H9 (cell line): ENCODE results near the gene BRCA1. TPM values are rescaled to one million over a fixed set of nuclear protein-coding genes. Genes with fewer than 3 reads are reported as not detected.

Experiments used
- DNase-seq: peaks from one replicate; pipeline ENCODE4 v3.0.0-alpha.2; 2017
- H2AFZ ChIP-seq: one replicate; pipeline ENCODE4 v1.6.1; 2013; ENCODE audit warnings: mild to moderate bottlenecking, low read length, control low read depth, moderate library complexity
- H2AK5ac ChIP-seq: 2 replicates; pipeline ENCODE4 v1.6.1; 2013; ENCODE audit warnings: low read length, control low read depth, mixed read lengths; ENCODE audit not compliant: insufficient read length
- H2BK120ac ChIP-seq: one replicate; pipeline ENCODE4 v1.6.1; 2013; ENCODE audit warnings: low read depth, mild to moderate bottlenecking, low read length, control low read depth, inconsistent platforms; ENCODE audit not compliant: poor library complexity, severe bottlenecking
- H2BK12ac ChIP-seq: 2 replicates; pipeline ENCODE4 v1.6.1; 2013; ENCODE audit warnings: low read length, control low read depth, mixed read lengths, low read depth; ENCODE audit not compliant: insufficient read length
- H2BK15ac ChIP-seq: 2 replicates; pipeline ENCODE4 v1.6.1; 2013; ENCODE audit warnings: low read depth, low read length, control low read depth
- H2BK20ac ChIP-seq: one replicate; pipeline ENCODE4 v1.6.1; 2013; ENCODE audit warnings: low read depth, mild to moderate bottlenecking, low read length, control low read depth, inconsistent platforms; ENCODE audit not compliant: poor library complexity, severe bottlenecking
- H2BK5ac ChIP-seq: 2 replicates; pipeline ENCODE4 v1.6.1; 2013; ENCODE audit warnings: low read length, control low read depth, mixed read lengths; ENCODE audit not compliant: insufficient read length
- H3K14ac ChIP-seq: 2 replicates; pipeline ENCODE4 v1.6.1; 2013; ENCODE audit warnings: low read length, control low read depth; ENCODE audit not compliant: insufficient read depth
- H3K18ac ChIP-seq: 2 replicates; pipeline ENCODE4 v1.6.1; 2013; ENCODE audit warnings: low read depth, mild to moderate bottlenecking, mixed read lengths, low read length, control low read depth; ENCODE audit not compliant: insufficient read length
- H3K23ac ChIP-seq: 2 replicates; pipeline ENCODE4 v1.6.1; 2013; ENCODE audit warnings: low read length, control low read depth, mixed read lengths, low read depth; ENCODE audit not compliant: insufficient read length
- H3K23me2 ChIP-seq: 2 replicates; pipeline ENCODE4 v1.6.1; 2013; ENCODE audit warnings: low read depth, mild to moderate bottlenecking, mixed read lengths, low read length, control low read depth; ENCODE audit not compliant: insufficient read length, poor library complexity, severe bottlenecking
- H3K27ac ChIP-seq: 2 replicates; pipeline ENCODE4 v1.5.1; 2013; ENCODE audit warnings: low read length, control low read depth, mixed read lengths, low read depth; ENCODE audit not compliant: insufficient read length
- H3K27me3 ChIP-seq: 2 replicates; pipeline ENCODE4 v1.6.1; 2013; ENCODE audit warnings: low read length, control low read depth, inconsistent platforms; ENCODE audit not compliant: insufficient read depth
- H3K4ac ChIP-seq: 2 replicates; pipeline ENCODE4 v1.6.1; 2013; ENCODE audit warnings: low read depth, mild to moderate bottlenecking, control low read depth, inconsistent platforms, low read length, moderate library complexity
- H3K4me1 ChIP-seq: 2 replicates; pipeline ENCODE4 v1.6.1; 2013; ENCODE audit warnings: low read length, control low read depth, inconsistent platforms; ENCODE audit not compliant: insufficient read depth
- H3K4me2 ChIP-seq: 2 replicates; pipeline ENCODE4 v1.6.1; 2013; ENCODE audit warnings: low read length, control low read depth, mixed read lengths; ENCODE audit not compliant: insufficient read length, insufficient read depth
- H3K56ac ChIP-seq: 2 replicates; pipeline ENCODE4 v1.6.1; 2013; ENCODE audit warnings: low read depth, mild to moderate bottlenecking, mixed read lengths, low read length, control low read depth; ENCODE audit not compliant: insufficient read length
- H3K79me1 ChIP-seq: 2 replicates; pipeline ENCODE4 v1.6.1; 2013; ENCODE audit warnings: low read depth, mild to moderate bottlenecking, moderate library complexity, low read length, control low read depth, inconsistent platforms; ENCODE audit not compliant: insufficient read depth, poor library complexity, severe bottlenecking
- H3K79me2 ChIP-seq: 2 replicates; pipeline ENCODE4 v1.6.1; 2013; ENCODE audit warnings: low read length, control low read depth, inconsistent platforms; ENCODE audit not compliant: insufficient read depth
- H3K9ac ChIP-seq: 2 replicates; pipeline ENCODE4 v1.6.1; 2013; ENCODE audit warnings: low read length, control low read depth, mixed read lengths; ENCODE audit not compliant: insufficient read length; ENCODE audit errors: extremely low read depth
- H3K9me3 ChIP-seq: one replicate; pipeline ENCODE4 v1.6.1; 2013; ENCODE audit warnings: low read depth, low read length, inconsistent platforms; ENCODE audit not compliant: control insufficient read depth
- H3T11ph ChIP-seq: one replicate; pipeline ENCODE4 v1.6.1; 2013; ENCODE audit warnings: mild to moderate bottlenecking, low read length, control low read depth, inconsistent platforms
- H4K20me1 ChIP-seq: one replicate; pipeline ENCODE4 v1.6.1; 2013; ENCODE audit not compliant: control insufficient read depth, insufficient read length, insufficient read depth
- H4K5ac ChIP-seq: 2 replicates; pipeline ENCODE4 v1.6.1; 2013; ENCODE audit warnings: low read depth, mild to moderate bottlenecking, mixed read lengths, low read length, control low read depth; ENCODE audit not compliant: insufficient read length
- H4K8ac ChIP-seq: replicated peaks from 2 replicates; pipeline ENCODE4 v1.6.1; 2013; ENCODE audit warnings: low read length, control low read depth, mixed read lengths, low read depth; ENCODE audit not compliant: insufficient read length
- H4K91ac ChIP-seq: 2 replicates; pipeline ENCODE4 v1.6.1; 2013; ENCODE audit warnings: low read depth, mild to moderate bottlenecking, moderate library complexity, mixed read lengths, low read length, control low read depth; ENCODE audit not compliant: insufficient read length
- H3K27ac Mint-ChIP-seq, 3 experiments: 2 replicates in 2 of 3; 3 replicates in 1 of 3; pipeline ENCODE4 v1.8.0; 2020 to 2021; ENCODE audit warnings: mixed read lengths in 3 of 3, mild to moderate bottlenecking in 1 of 3, moderate library complexity in 1 of 3
- H3K27me3 Mint-ChIP-seq: 2 replicates; pipeline ENCODE4 v1.8.0; 2021; ENCODE audit warnings: low read depth, mild to moderate bottlenecking, moderate library complexity, mixed read lengths
- H3K36me3 Mint-ChIP-seq, 3 experiments: 2 replicates in 2 of 3; 3 replicates in 1 of 3; pipeline ENCODE4 v1.8.0; 2020 to 2021; ENCODE audit warnings: low read depth in 3 of 3, mixed read lengths in 3 of 3; ENCODE audit not compliant: insufficient read depth in 1 of 3
- H3K4me1 Mint-ChIP-seq, 2 experiments: 2 replicates each; pipeline ENCODE4 v1.8.0; 2020; ENCODE audit warnings: mixed read lengths in 2 of 2
- H3K4me3 Mint-ChIP-seq, 2 experiments: 2 replicates in 1 of 2; 3 replicates in 1 of 2; pipeline ENCODE4 v1.8.0; 2020 to 2021; ENCODE audit warnings: mild to moderate bottlenecking in 2 of 2, mixed read lengths in 2 of 2, moderate library complexity in 1 of 2
- H3K9me3 Mint-ChIP-seq, 2 experiments: 2 replicates in 1 of 2; 3 replicates in 1 of 2; pipeline ENCODE4 v1.8.0; 2020; ENCODE audit warnings: mild to moderate bottlenecking in 2 of 2, mixed read lengths in 2 of 2, moderate library complexity in 1 of 2
- WGBS: extraction: QIAGEN DNeasy Blood & Tissue Kit; methylation state at CpG from one replicate; pipeline ENCODE4 v1.1.7; 2013; ENCODE audit warnings: missing lambda C conversion rate, low lambda C conversion rate, mixed read lengths; ENCODE audit not compliant: insufficient read length; ENCODE audit errors: extremely low coverage; 5-methylcytosine and 5-hydroxymethylcytosine counted together
- total RNA-seq: library from RNA; stranded (reverse); gene quantifications from 2 replicates; pipeline ENCODE4 v1.2.1, GENCODE V29; 2021
- TF ChIP-seq, protein P1 (sequence below): fragments of 200-600 bp; sonication (generic); conservative IDR thresholded peaks from 3 replicates; pipeline ENCODE4 v1.8.0; 2021; ENCODE audit warnings: antibody characterized with exemption, mild to moderate bottlenecking

Gene BRCA1
- total RNA-seq, 1 experiment from 2014 or later, result 32.3 TPM

DNA sequence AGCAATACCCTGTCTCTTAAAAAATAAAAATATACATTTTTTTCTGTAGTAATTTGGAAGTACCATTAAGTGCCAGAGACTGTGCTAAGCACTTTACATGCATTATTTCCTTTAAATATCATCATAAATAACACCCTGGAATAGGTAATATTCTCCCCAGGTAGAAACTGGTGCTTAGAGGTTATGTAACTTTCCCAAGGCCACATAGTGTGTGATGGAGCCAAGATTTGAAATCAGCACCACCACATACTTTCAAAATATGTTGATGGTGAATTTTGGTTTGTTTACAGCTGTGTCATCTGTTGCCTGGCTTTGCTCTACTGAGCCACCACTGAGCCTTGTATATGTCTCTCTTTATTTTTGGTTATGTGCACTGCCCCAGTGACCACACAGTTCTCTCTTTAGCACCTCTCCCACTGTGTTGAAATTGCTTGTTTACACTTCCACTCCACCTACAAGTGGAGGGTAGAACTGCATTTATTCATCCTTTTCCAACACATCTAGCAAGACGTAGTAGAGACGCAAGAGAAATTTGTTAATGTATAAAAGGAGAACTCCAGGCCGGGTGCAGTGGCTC lies 26.8 kb upstream of the BRCA1 start:
- Mint-ChIP-seq H3K9me3 (peaks cover 8 to 9% of the 10 kb centered on the region in 2 experiments), H3K27me3 (no peaks in the 10 kb centered on the region), H3K4me1 (peaks cover 8 to 10% of the 10 kb centered on the region in 2 experiments; a peak in 3 of 4 replicates), H3K36me3 (peaks cover 14 to 18% (median 15%) of the 10 kb centered on the region in 3 experiments), H3K27ac (no peak overlapping the region), H3K4me3 (no peak overlapping the region)
- no peak overlapping the region for H3K23ac ChIP-seq
- no peak overlapping the region for H4K91ac ChIP-seq
- no peak overlapping the region for H3K9ac ChIP-seq
- no peaks in the 10 kb centered on the region for H3K4me1 ChIP-seq
- no peak overlapping the region for H4K5ac ChIP-seq
- H2BK15ac ChIP-seq, result no peak overlapping the region
- no peak overlapping the region for H3K27ac ChIP-seq
- H3K4ac ChIP-seq, result no peak overlapping the region
- H2BK5ac ChIP-seq, result no peak overlapping the region
- no peaks in the 10 kb centered on the region for H4K20me1 ChIP-seq
- H3T11ph ChIP-seq, result no peak overlapping the region
- H3K4me2 ChIP-seq, result no peak overlapping the region
- H3K79me1 ChIP-seq, result no peaks in the 10 kb centered on the region
- no peak for DNase-seq
- H2BK12ac ChIP-seq, result no peak overlapping the region
- no peaks in the 10 kb centered on the region for H3K9me3 ChIP-seq
- no peaks in the 10 kb centered on the region for H3K27me3 ChIP-seq
- TF ChIP-seq, protein P1, sequence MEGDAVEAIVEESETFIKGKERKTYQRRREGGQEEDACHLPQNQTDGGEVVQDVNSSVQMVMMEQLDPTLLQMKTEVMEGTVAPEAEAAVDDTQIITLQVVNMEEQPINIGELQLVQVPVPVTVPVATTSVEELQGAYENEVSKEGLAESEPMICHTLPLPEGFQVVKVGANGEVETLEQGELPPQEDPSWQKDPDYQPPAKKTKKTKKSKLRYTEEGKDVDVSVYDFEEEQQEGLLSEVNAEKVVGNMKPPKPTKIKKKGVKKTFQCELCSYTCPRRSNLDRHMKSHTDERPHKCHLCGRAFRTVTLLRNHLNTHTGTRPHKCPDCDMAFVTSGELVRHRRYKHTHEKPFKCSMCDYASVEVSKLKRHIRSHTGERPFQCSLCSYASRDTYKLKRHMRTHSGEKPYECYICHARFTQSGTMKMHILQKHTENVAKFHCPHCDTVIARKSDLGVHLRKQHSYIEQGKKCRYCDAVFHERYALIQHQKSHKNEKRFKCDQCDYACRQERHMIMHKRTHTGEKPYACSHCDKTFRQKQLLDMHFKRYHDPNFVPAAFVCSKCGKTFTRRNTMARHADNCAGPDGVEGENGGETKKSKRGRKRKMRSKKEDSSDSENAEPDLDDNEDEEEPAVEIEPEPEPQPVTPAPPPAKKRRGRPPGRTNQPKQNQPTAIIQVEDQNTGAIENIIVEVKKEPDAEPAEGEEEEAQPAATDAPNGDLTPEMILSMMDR, result no peak
- WGBS, result no CpG with 5 or more reads among the region's 3 CpGs
- H2AFZ ChIP-seq, result no peak overlapping the region
- H3K56ac ChIP-seq, result no peak overlapping the region
- no peaks in the 10 kb centered on the region for H3K23me2 ChIP-seq
- no peak overlapping the region for H2BK20ac ChIP-seq
- no peak overlapping the region for H3K14ac ChIP-seq
- H4K8ac ChIP-seq, result no peak overlapping the region
- H3K18ac ChIP-seq, result no peak overlapping the region
- H2AK5ac ChIP-seq, result no peak overlapping the region
- no peak overlapping the region for H2BK120ac ChIP-seq
- no peaks in the 10 kb centered on the region for H3K79me2 ChIP-seq
